ENCODE results near the gene HMCN2.

Gene HMCN2

GRCh38 chr9:130421154-130421801 is 155.7 kb downstream of the HMCN2 start:
- Histone ChIP-seq H3F3A (ENCODE audit: low read depth) (no peaks in the 10 kb centered on the region), H3K27me3 (ENCODE audit: insufficient read depth, low read length, poor library complexity, severe bottlenecking) (no peaks in the 10 kb centered on the region), H3K9me3 (ENCODE audit: insufficient read depth, low read depth, low read length) (no peaks in the 10 kb centered on the region), H3K4me2 (ENCODE audit: low read depth, low read length, poor library complexity, severe bottlenecking) (no peak overlapping the region), H4K20me1 (ENCODE audit: insufficient read depth, low read length, poor library complexity, severe bottlenecking) (no peaks in the 10 kb centered on the region), H3K4me1 (ENCODE audit: insufficient read depth, low read length, poor library complexity, severe bottlenecking) (no peaks in the 10 kb centered on the region), H3K4me3 (ENCODE audit: low read length, poor library complexity, severe bottlenecking) (no peak overlapping the region), H3K9me2 (replicated peaks; ENCODE audit: low read depth, low read length) (no peaks in the 10 kb centered on the region), H3K36me3 (ENCODE audit: insufficient read depth, low read length) (no peaks in the 10 kb centered on the region), H3K9ac (ENCODE audit: low read depth, low read length, poor library complexity, severe bottlenecking) (no peak overlapping the region), H2AFZ (ENCODE audit: low read length) (no peak overlapping the region), H3K79me2 (ENCODE audit: insufficient read depth, low read length) (no peaks in the 10 kb centered on the region)
- no peak for TF ChIP-seq CTCF (conservative IDR thresholded peaks at IDR 0.05; ENCODE audit: low read length)
- no peak for TF ChIP-seq EZH2phosphoT487 (IDR thresholded peaks at IDR 0.05; ENCODE audit: borderline replicate concordance)

- Histone ChIP-seq H3F3A (ENCODE audit: low read depth) (no peaks in the 10 kb centered on the region), H3K79me2 (ENCODE audit: insufficient read depth, low read length) (no peaks in the 10 kb centered on the region), H3K27me3 (ENCODE audit: insufficient read depth, low read length, poor library complexity, severe bottlenecking) (no peaks in the 10 kb centered on the region), H4K20me1 (ENCODE audit: insufficient read depth, low read length, poor library complexity, severe bottlenecking) (no peaks in the 10 kb centered on the region), H2AFZ (ENCODE audit: low read length) (no peak overlapping the region), H3K9me3 (ENCODE audit: insufficient read depth, low read depth, low read length) (no peaks in the 10 kb centered on the region), H3K4me1 (ENCODE audit: insufficient read depth, low read length, poor library complexity, severe bottlenecking) (no peaks in the 10 kb centered on the region), H3K4me2 (ENCODE audit: low read depth, low read length, poor library complexity, severe bottlenecking) (no peak overlapping the region), H3K4me3 (ENCODE audit: low read length, poor library complexity, severe bottlenecking) (no peak overlapping the region), H3K9ac (ENCODE audit: low read depth, low read length, poor library complexity, severe bottlenecking) (no peak overlapping the region), H3K9me2 (replicated peaks; ENCODE audit: low read depth, low read length) (no peaks in the 10 kb centered on the region), H3K36me3 (ENCODE audit: insufficient read depth, low read length) (no peaks in the 10 kb centered on the region)
- TF ChIP-seq CTCF (conservative IDR thresholded peaks at IDR 0.05; ENCODE audit: low read length) (no peak), EZH2phosphoT487 (IDR thresholded peaks at IDR 0.05; ENCODE audit: borderline replicate concordance) (no peak)
Measured at GRCh38 chr9:130421802-130422276, 156.3 kb downstream of the HMCN2 start.

- Histone ChIP-seq H3K36me3 (ENCODE audit: insufficient read depth, low read length) (no peaks in the 10 kb centered on the region), H3K79me2 (ENCODE audit: insufficient read depth, low read length) (no peaks in the 10 kb centered on the region), H3F3A (ENCODE audit: low read depth) (no peaks in the 10 kb centered on the region), H2AFZ (ENCODE audit: low read length) (no peak overlapping the region), H3K4me1 (ENCODE audit: insufficient read depth, low read length, poor library complexity, severe bottlenecking) (no peaks in the 10 kb centered on the region), H3K9ac (ENCODE audit: low read depth, low read length, poor library complexity, severe bottlenecking) (no peak overlapping the region), H3K4me3 (ENCODE audit: low read length, poor library complexity, severe bottlenecking) (no peak overlapping the region), H3K9me2 (replicated peaks; ENCODE audit: low read depth, low read length) (no peaks in the 10 kb centered on the region), H3K4me2 (ENCODE audit: low read depth, low read length, poor library complexity, severe bottlenecking) (no peak overlapping the region), H3K9me3 (ENCODE audit: insufficient read depth, low read depth, low read length) (no peaks in the 10 kb centered on the region), H4K20me1 (ENCODE audit: insufficient read depth, low read length, poor library complexity, severe bottlenecking) (no peaks in the 10 kb centered on the region), H3K27me3 (ENCODE audit: insufficient read depth, low read length, poor library complexity, severe bottlenecking) (no peaks in the 10 kb centered on the region)
- TF ChIP-seq EZH2phosphoT487 (IDR thresholded peaks at IDR 0.05; ENCODE audit: borderline replicate concordance): no peak
- no peak for TF ChIP-seq CTCF (conservative IDR thresholded peaks at IDR 0.05; ENCODE audit: low read length)
Measured at GRCh38 chr9:130422546-130422945, 157.0 kb downstream of the HMCN2 start.
